Thyroid gland (tissue), 4 donors: ENCODE measurements around the gene ST6GALNAC3.

Source experiments
- CTCF ChIP-seq, 6 experiments: fragments of 200-600 bp in 3 of 6; fragments of 450-650 bp in 3 of 6; sonication (generic) in 3 of 6; IDR thresholded peaks; one replicate each; pipeline ENCODE4 v1.5.1; 2016 to 2019; ENCODE audit warnings: antibody characterized with exemption in 6 of 6, mild to moderate bottlenecking in 2 of 6, inconsistent platforms in 1 of 6, moderate library complexity in 1 of 6
- POLR2A ChIP-seq, 2 donors: fragments of 450-650 bp; IDR thresholded peaks; one replicate each; pipeline ENCODE4 v1.6.1; 2017; ENCODE audit warnings: antibody characterized with exemption in 2 of 2, mild to moderate bottlenecking in 2 of 2, moderate library complexity in 1 of 2

- no peak for TF ChIP-seq CTCF (IDR thresholded peaks at IDR 0.05)
- no peak for TF ChIP-seq POLR2A (IDR thresholded peaks at IDR 0.05)
These were observed 327.6 kb downstream of the ST6GALNAC3 start for GRCh38 chr1:76402128-76402527.
